ENCODE measurements around the gene FLAD1.

GRCh38 chr1:155007251-155007828 lies 24.2 kb downstream of the FLAD1 start:
- no peak for TF ChIP-seq POLR2A (IDR thresholded peaks at IDR 0.05)
- no peak for TF ChIP-seq CTCF (IDR thresholded peaks at IDR 0.05)

Data from heart left ventricle (tissue), 13 donors.